OCI-LY1 (cell line): ENCODE results near the gene LRRTM1.

Experiments
- H2AFZ ChIP-seq: fragments of 200-600 bp; sonication (generic), shearing (Covaris generic); 2 replicates; pipeline ENCODE4 v1.6.0; 2014; ENCODE audit warnings: antibody characterized with exemption, mild to moderate bottlenecking, low read length
- H3F3A ChIP-seq: fragments of 200-600 bp; sonication (generic), shearing (Covaris generic); 2 replicates; pipeline ENCODE4 v1.6.0; 2014; ENCODE audit warnings: mild to moderate bottlenecking, antibody characterized with exemption, low read length, moderate library complexity; ENCODE audit not compliant: insufficient read depth
- H3K27ac ChIP-seq: fragments of 200-600 bp; sonication (generic); 2 replicates; pipeline ENCODE4 v1.5.1; 2014; ENCODE audit warnings: low read length, mixed run types, mild to moderate bottlenecking, low read depth; ENCODE audit not compliant: poor library complexity, severe bottlenecking
- H3K27me3 ChIP-seq: fragments of 200-600 bp; sonication (generic); 2 replicates; pipeline ENCODE4 v1.6.0; 2014; ENCODE audit warnings: antibody characterized with exemption, mild to moderate bottlenecking, low read length, moderate library complexity; ENCODE audit not compliant: insufficient read depth
- H3K36me3 ChIP-seq: fragments of 200-600 bp; sonication (generic); 2 replicates; pipeline ENCODE4 v1.6.1; 2014; ENCODE audit warnings: mild to moderate bottlenecking, antibody characterized with exemption, low read length, moderate library complexity, mixed read lengths; ENCODE audit not compliant: insufficient read depth
- H3K4me1 ChIP-seq: fragments of 200-600 bp; sonication (generic); 2 replicates; pipeline ENCODE4 v1.5.1; 2014; ENCODE audit warnings: mild to moderate bottlenecking, low read length, moderate library complexity; ENCODE audit not compliant: insufficient read depth, severe bottlenecking
- H3K4me2 ChIP-seq: fragments of 200-600 bp; sonication (generic), shearing (Covaris generic); 2 replicates; pipeline ENCODE4 v1.6.1; 2014; ENCODE audit warnings: low read length
- H3K4me3 ChIP-seq: fragments of 200-600 bp; sonication (generic); 2 replicates; pipeline ENCODE4 v1.5.1; 2014; ENCODE audit warnings: low read length, low read depth, mild to moderate bottlenecking, mixed read lengths; ENCODE audit not compliant: poor library complexity, severe bottlenecking
- H3K79me2 ChIP-seq: fragments of 200-600 bp; shearing (Covaris generic); 2 replicates; pipeline ENCODE4 v1.6.1; 2016; ENCODE audit warnings: mixed run types, low read length, mixed read lengths; ENCODE audit not compliant: insufficient read depth
- H3K9ac ChIP-seq: fragments of 200-600 bp; sonication (generic), shearing (Covaris generic); 2 replicates; pipeline ENCODE4 v1.6.1; 2014; ENCODE audit warnings: mild to moderate bottlenecking, low read length, mixed read lengths
- H3K9me2 ChIP-seq: fragments of 200-600 bp; sonication (generic), shearing (Covaris generic); 2 replicates; pipeline ENCODE4 v1.6.1; 2014; ENCODE audit warnings: low read depth, mild to moderate bottlenecking, low read length, mixed read lengths
- H3K9me3 ChIP-seq: fragments of 200-600 bp; shearing (Covaris generic); 2 replicates; pipeline ENCODE4 v1.6.1; 2014; ENCODE audit warnings: low read length, mixed read lengths
- H4K20me1 ChIP-seq: fragments of 200-600 bp; sonication (generic), shearing (Covaris generic); 2 replicates; pipeline ENCODE4 v1.6.0; 2016; ENCODE audit warnings: mild to moderate bottlenecking, low read length; ENCODE audit not compliant: insufficient read depth
- EZH2 ChIP-seq: fragments of 200-600 bp; sonication (generic), shearing (Covaris generic); IDR thresholded peaks from 2 replicates; pipeline ENCODE4 v1.8.0; 2017; ENCODE audit warnings: borderline replicate concordance, mixed run types, mild to moderate bottlenecking, antibody characterized with exemption, low read length, moderate library complexity, mixed read lengths
- TF ChIP-seq, protein P1 (sequence below): fragments of 200-600 bp; sonication (generic), shearing (Covaris generic); IDR thresholded peaks from 2 replicates; pipeline ENCODE4 v1.5.1; 2017; ENCODE audit warnings: mild to moderate bottlenecking, antibody characterized with exemption, low read length, moderate library complexity, mixed read lengths

Gene LRRTM1

GRCh38 chr2:80303909-80304837 is at the start of gene LRRTM1:
TSS of gene LRRTM1 (minus strand) at chr2:80304752. CDS start at chr2:80303819, 933 bp downstream.
- Histone ChIP-seq H3K4me2 (no peak within 1 kb of the TSS), H3K9ac (no peak within 1 kb of the TSS), H3K27ac (no peak within 1 kb of the TSS), H2AFZ (no peak within 1 kb of the TSS), H3K4me3 (no peak within 1 kb of the TSS), H3K36me3 (no peaks in the 10 kb centered on the region), H4K20me1 (no peaks in the 10 kb centered on the region), H3K79me2 (no peaks in the 10 kb centered on the region), H3K4me1 (no peaks in the 10 kb centered on the region), H3K9me3 (no peaks in the 10 kb centered on the region), H3K9me2 (no peaks in the 10 kb centered on the region), H3K27me3 (no peaks in the 10 kb centered on the region), H3F3A (no peaks in the 10 kb centered on the region)
- no peak for TF ChIP-seq EZH2

DNA sequence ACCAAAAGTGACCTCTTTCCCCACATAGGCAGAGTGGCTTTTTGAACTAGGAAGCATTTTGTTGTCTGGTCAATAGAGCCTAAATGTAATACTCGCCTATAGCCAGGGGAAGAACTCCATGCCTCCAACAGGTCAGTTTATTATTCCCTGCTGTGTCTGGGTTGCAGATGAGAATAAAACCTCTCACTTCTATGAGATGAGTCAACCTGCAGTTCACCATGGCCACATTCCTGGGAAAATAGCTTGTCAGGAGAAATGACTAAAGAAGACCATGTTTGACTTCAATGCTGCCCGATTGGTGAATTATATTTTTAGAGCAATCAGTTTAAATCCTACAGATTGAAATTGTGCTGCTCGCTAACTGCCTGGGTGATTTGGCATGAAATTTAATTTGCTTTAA is 46.7 kb upstream of the LRRTM1 start:
- no peaks in the 10 kb centered on the region for H3K27me3 ChIP-seq
- no peaks in the 10 kb centered on the region for H3K36me3 ChIP-seq
- no peak overlapping the region for H3K9ac ChIP-seq
- H3K27ac ChIP-seq: no peak overlapping the region
- no peak overlapping the region for H3K4me3 ChIP-seq
- no peaks in the 10 kb centered on the region for H3K4me1 ChIP-seq
- no peaks in the 10 kb centered on the region for H3K9me3 ChIP-seq
- H3F3A ChIP-seq: no peaks in the 10 kb centered on the region
- H2AFZ ChIP-seq: no peak overlapping the region
- TF ChIP-seq, protein P1, sequence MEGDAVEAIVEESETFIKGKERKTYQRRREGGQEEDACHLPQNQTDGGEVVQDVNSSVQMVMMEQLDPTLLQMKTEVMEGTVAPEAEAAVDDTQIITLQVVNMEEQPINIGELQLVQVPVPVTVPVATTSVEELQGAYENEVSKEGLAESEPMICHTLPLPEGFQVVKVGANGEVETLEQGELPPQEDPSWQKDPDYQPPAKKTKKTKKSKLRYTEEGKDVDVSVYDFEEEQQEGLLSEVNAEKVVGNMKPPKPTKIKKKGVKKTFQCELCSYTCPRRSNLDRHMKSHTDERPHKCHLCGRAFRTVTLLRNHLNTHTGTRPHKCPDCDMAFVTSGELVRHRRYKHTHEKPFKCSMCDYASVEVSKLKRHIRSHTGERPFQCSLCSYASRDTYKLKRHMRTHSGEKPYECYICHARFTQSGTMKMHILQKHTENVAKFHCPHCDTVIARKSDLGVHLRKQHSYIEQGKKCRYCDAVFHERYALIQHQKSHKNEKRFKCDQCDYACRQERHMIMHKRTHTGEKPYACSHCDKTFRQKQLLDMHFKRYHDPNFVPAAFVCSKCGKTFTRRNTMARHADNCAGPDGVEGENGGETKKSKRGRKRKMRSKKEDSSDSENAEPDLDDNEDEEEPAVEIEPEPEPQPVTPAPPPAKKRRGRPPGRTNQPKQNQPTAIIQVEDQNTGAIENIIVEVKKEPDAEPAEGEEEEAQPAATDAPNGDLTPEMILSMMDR: no peak
- no peak for TF ChIP-seq EZH2
- H4K20me1 ChIP-seq: no peaks in the 10 kb centered on the region
- no peak overlapping the region for H3K4me2 ChIP-seq
- no peaks in the 10 kb centered on the region for H3K79me2 ChIP-seq
- H3K9me2 ChIP-seq: no peaks in the 10 kb centered on the region

DNA sequence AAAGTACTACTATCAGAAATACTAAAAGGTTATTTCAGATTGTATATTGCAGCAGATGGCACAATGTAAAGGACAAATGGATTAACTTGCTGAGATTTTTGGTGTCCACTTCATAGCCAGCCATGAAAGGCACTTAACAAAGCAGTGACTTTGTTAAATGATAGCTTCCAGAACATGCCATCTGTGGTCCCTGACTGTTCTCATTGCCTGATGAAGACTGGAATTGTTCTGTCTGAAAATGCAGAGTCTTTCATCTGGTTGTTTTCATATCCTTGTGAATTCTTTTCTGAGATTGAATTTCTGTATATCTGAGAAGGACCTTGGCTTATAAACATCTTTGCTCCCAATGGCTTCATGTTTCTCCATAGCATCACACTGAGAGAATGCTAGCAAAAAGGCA is 44.4 kb upstream of the LRRTM1 start:
- Histone ChIP-seq H3K9me2 (no peaks in the 10 kb centered on the region), H3K36me3 (no peaks in the 10 kb centered on the region), H3K27me3 (no peaks in the 10 kb centered on the region), H3K4me3 (no peak overlapping the region), H2AFZ (no peak overlapping the region), H3K79me2 (no peaks in the 10 kb centered on the region), H3K27ac (no peak overlapping the region), H3K4me2 (no peak overlapping the region), H3K9me3 (no peaks in the 10 kb centered on the region), H3K4me1 (no peaks in the 10 kb centered on the region), H3K9ac (no peak overlapping the region), H3F3A (no peaks in the 10 kb centered on the region), H4K20me1 (no peaks in the 10 kb centered on the region)
- no peak for TF ChIP-seq EZH2
- TF ChIP-seq, protein P1: no peak
